ACC112 (cell line): ENCODE data around the gene CNKSR2.

Experiments
- H2AFZ ChIP-seq: fragments of 200-600 bp; sonication (generic); one replicate; pipeline ENCODE4 v1.6.0; 2017; ENCODE audit warnings: antibody characterized with exemption, low read length; ENCODE audit not compliant: unreplicated experiment
- H3K27ac ChIP-seq: fragments of 200-600 bp; sonication (generic); 2 replicates; pipeline ENCODE4 v1.5.1; 2014; ENCODE audit warnings: low read depth, mild to moderate bottlenecking, antibody characterized with exemption, low read length, moderate library complexity
- H3K27me3 ChIP-seq: fragments of 200-600 bp; sonication (generic); 2 replicates; pipeline ENCODE4 v1.6.1; 2014; ENCODE audit warnings: mild to moderate bottlenecking, antibody characterized with exemption, low read length, moderate library complexity, mixed read lengths; ENCODE audit not compliant: insufficient read depth
- H3K36me3 ChIP-seq: fragments of 200-600 bp; sonication (generic); 2 replicates; pipeline ENCODE4 v1.6.1; 2016; ENCODE audit warnings: mild to moderate bottlenecking, antibody characterized with exemption, low read length, moderate library complexity, mixed read lengths; ENCODE audit not compliant: insufficient read depth
- H3K4me1 ChIP-seq: fragments of 200-600 bp; sonication (generic); one replicate; pipeline ENCODE4 v1.6.1; 2016; ENCODE audit warnings: low read length, mixed read lengths; ENCODE audit not compliant: insufficient read depth, unreplicated experiment, control insufficient read depth
- H3K4me3 ChIP-seq: fragments of 200-600 bp; sonication (generic); 2 replicates; pipeline ENCODE4 v1.5.1; 2014; ENCODE audit warnings: mild to moderate bottlenecking, low read depth, low read length
- H3K79me2 ChIP-seq: fragments of 200-600 bp; sonication (generic); one replicate; pipeline ENCODE4 v1.6.0; 2016; ENCODE audit warnings: low read length; ENCODE audit not compliant: control insufficient read depth, unreplicated experiment, insufficient read depth

CNKSR2 gene

DNA sequence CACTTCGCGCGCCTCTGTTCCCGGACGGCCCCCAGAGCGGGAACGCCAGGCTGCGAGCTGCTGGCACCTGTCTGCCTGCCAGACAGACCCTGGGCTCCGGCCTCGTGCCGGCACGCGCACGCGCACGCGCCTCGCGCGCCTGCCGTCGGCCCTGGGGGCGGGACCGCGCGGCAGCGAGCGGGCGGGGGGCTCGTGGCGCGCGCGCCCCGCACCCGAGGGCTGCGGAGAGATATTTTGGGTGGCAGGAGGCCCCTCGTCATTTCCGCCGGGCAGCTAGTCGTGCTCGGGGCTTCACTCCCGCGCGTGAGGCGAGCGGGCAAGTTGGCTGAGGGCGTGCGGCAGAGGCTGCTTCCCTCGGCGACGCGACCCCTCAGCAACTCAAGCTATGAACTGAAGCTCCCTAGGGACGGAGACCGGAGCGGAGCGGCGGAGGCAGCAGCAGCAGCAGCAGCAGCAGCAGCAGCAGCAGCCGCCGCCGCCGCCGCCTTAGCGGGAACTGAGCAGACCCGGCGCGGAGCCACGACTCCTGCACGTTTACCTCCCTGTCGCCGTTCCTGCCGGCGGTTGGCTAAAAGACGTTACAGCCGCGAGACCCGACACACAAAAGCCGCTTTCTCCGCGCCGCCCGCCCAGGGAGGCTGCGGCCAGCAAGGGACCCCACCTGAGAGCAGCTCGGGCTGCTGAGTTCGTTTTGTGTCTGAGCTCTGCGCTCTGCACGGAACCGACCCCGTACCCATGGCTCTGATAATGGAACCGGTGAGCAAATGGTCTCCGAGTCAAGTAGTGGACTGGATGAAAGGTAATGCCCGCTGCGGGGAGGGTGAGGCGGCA lies at the start of gene CNKSR2:
CNKSR2 (plus strand) TSS at position 256 of the 831 bp plus-strand sequence; CDS start at position 736, 480 bp downstream.
- Histone ChIP-seq H3K27ac (no peak within 1 kb of the TSS), H2AFZ (peak within 1 kb of the TSS; percentile 75)

DNA sequence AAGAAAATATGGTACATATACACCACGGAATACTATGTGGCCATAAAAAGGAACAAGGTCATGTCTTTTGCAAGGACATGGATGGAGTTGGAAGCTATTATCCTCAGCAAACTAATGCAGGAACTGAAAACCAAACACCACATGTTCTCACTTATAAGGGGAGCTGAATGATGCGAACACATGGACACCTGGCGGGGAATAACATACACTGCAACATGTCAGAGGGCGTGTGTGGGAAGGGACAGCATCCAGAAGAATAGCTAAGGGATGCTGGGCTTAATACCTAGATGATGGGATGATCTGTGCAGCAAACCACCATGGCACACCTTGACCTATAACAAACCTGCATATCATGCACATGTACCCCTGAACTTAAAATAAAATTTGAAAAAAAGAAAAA lies 19.5 kb upstream of the CNKSR2 start:
- Histone ChIP-seq H2AFZ (no peak overlapping the region), H3K4me3 (no peak overlapping the region), H3K27me3 (no peaks in the 10 kb centered on the region), H3K27ac (no peak overlapping the region), H3K4me1 (no peaks in the 10 kb centered on the region), H3K36me3 (no peaks in the 10 kb centered on the region), H3K79me2 (no peaks in the 10 kb centered on the region)

More for the DNA sequence above, at the start of gene CNKSR2:
- no peaks in the 10 kb centered on the region for H3K79me2 ChIP-seq
- peaks cover 4% of the 10 kb centered on the region for H3K4me1 ChIP-seq
- peaks cover 41% of the 10 kb centered on the region for H3K27me3 ChIP-seq
- no peaks in the 10 kb centered on the region for H3K36me3 ChIP-seq
- H3K4me3 ChIP-seq = peak within 1 kb of the TSS; percentile 80

DNA sequence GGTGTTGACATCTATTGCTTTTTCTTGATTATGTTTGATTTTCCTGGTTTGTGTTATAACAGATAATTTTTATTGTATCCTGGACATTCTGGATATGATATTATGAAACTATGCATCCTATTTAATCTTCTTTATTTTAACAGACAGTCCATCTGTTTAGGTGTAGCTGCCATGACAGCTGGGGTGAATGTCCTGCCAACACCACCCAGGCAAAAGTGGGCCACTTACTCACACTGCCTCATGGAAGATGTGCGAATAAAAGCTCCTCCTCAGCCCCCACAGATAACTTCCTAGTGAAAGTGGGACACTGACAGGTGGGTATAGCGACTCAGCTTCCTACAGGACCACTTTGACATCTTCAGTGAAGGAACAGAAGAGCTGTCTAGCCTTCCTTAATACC lies 18.4 kb upstream of the CNKSR2 start:
- Histone ChIP-seq H3K27ac (no peak overlapping the region), H2AFZ (no peak overlapping the region), H3K27me3 (no peaks in the 10 kb centered on the region), H3K36me3 (no peaks in the 10 kb centered on the region), H3K4me3 (no peak overlapping the region), H3K4me1 (no peaks in the 10 kb centered on the region), H3K79me2 (no peaks in the 10 kb centered on the region)

DNA sequence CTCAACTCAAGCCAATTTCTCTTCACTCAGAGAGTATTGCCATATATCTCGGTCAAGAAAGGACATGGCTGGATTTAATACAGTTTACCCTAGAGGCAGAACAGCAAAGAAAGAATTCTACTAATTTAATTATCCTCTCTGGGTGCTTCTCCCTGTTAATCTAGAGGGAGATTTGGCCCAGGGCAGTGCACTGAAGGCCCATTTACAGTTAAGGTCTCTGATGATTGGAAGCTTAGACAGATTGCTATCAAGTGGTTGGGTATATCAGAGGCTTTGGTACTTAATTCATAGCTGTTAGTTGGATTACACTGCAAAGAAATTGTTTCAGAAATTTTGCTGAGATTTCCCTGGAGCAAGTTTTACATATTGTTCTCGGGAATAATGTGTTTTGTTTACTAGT lies 4.6 kb upstream of the CNKSR2 start:
- Histone ChIP-seq H3K27ac (no peak overlapping the region), H3K4me3 (no peak overlapping the region), H3K4me1 (no peaks in the 10 kb centered on the region), H3K27me3 (peaks cover 17% of the 10 kb centered on the region; the same call in 1 of the 2 replicates), H2AFZ (no peak overlapping the region), H3K79me2 (no peaks in the 10 kb centered on the region), H3K36me3 (no peaks in the 10 kb centered on the region)

DNA sequence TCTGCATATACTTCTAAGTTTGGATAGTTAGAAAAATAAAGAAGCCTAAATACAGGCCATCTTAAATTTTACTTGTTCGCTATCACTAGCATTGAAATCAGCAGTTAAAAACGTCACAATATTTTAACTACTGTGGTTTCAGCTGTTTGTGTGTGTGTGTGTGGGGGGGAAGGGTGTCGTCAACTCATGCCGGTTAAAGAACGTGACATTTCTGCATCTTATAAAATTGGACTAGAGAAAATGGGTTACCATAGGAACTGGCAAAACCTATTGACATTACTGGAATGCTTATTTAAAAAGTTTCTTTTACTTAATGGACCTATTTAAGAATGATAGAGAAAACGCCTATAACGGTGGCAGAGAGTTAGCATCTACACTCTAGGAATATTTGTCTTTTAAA lies 1.2 kb upstream of the CNKSR2 start:
- H3K4me3 ChIP-seq = no peak overlapping the region
- peaks cover 41% of the 10 kb centered on the region for H3K27me3 ChIP-seq
- H2AFZ ChIP-seq = no peak overlapping the region
- H3K79me2 ChIP-seq = no peaks in the 10 kb centered on the region
- no peaks in the 10 kb centered on the region for H3K4me1 ChIP-seq
- H3K27ac ChIP-seq = no peak overlapping the region
- H3K36me3 ChIP-seq = no peaks in the 10 kb centered on the region

DNA sequence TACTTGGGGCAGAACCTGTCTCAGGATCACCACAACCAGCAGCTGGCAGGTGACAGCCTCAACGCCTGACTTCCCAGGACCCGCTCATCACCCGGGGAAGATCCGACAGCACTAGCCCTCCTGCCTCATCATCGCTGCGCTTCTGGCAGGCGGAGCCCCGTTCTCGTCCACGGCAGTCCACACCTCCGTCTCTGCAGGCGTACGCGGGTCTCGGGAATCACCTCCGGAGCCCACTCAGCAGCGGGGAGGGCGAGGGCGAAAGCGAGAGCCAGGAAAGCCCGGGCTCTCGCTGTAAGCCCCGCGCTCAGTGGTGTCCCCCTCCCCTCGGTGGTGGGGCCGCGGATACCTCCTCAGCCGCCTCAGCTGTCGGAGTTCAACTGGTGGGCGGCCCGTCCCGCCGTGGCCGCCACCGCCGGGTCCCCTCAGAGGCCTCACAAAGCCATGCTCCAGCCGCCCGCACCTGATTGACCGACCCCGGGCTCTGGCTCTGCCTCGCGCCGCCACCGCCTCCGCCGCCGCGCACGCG lies 518 bp upstream of the CNKSR2 start:
- Histone ChIP-seq H2AFZ (peak overlapping the region; percentile 50), H3K79me2 (no peaks in the 10 kb centered on the region), H3K27me3 (peaks cover 41% of the 10 kb centered on the region), H3K27ac (no peak overlapping the region), H3K36me3 (no peaks in the 10 kb centered on the region), H3K4me1 (peaks cover 1% of the 10 kb centered on the region), H3K4me3 (peak overlapping the region; percentile 80)

DNA sequence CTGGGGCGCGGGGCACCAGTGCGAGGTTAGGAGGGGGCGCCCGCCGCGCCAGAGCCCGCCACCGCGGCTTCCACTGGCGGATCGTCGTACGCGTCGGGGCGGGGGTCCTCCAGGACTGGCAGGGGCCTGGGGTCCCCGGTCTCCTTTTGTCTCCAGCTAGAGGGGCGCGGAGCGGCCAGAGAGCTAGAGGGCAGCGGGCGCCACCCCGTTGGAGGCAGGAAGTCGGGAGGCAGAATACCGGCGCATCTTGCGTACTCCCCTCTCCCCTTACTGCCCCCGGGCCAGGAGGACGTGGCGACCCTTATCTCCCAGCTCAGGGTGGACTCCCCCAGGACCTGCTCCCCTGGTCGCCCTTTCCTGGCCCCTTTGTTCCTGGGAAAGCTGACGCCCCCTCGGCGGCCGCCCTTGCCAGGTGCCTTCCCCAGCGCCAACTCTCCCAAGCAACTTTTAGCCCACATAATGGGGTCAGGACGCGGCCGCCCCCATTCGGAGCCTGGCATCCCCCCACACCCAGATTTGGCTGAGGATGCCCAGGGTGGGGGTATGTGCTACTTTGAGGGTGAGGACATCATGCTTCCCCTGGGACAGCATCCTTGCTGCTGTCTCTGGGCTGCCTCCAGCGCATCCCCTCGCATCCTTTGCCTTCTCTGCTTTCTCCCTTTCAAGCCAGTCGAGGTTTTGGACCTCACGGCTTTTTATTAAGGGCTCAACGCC lies 933 bp downstream of the CNKSR2 start:
- Histone ChIP-seq H3K4me3 (peak overlapping the region; percentile 80), H3K79me2 (no peaks in the 10 kb centered on the region), H3K27ac (no peak overlapping the region), H2AFZ (peak overlapping the region; percentile 75), H3K4me1 (peaks cover 4% of the 10 kb centered on the region), H3K27me3 (peaks cover 41% of the 10 kb centered on the region), H3K36me3 (no peaks in the 10 kb centered on the region)

DNA sequence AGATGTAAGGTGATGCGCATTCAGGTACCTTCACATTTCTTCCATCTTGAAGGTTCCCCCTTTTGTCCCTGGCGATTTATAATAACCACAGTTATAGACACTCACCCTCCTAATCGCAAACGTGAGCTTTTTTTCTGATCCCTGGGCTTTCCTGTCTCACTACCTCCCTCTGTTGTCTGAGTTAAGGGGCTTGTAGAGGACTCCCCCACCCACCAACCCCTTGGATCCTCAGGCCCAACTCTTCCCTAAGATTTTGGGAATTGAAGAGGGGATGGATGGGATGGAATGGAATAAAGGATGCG lies 1.4 kb downstream of the CNKSR2 start:
- H3K4me3 ChIP-seq = peak overlapping the region; percentile 80
- H2AFZ ChIP-seq = no peak overlapping the region
- no peaks in the 10 kb centered on the region for H3K36me3 ChIP-seq
- H3K27me3 ChIP-seq = peaks cover 41% of the 10 kb centered on the region
- peaks cover 4% of the 10 kb centered on the region for H3K4me1 ChIP-seq
- no peaks in the 10 kb centered on the region for H3K79me2 ChIP-seq
- no peak overlapping the region for H3K27ac ChIP-seq

DNA sequence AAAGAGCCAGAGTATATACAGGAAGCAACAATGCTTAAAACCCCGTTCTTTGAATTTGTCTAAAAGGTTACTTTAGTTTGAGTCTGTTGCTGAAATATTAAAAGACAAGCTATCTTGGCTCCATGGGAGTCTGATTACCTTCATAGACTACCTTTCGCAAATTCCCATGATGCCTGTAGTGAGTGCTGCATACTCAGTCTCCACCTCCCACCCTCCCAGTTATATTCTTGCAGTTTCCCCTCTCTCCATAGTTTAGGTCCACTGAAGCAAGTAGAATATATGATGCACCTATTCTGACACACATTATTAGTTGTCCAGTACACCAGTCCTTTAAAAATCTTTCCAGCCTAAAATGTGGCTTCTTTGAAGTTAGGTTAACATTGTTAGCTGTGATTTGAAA lies 2.4 kb downstream of the CNKSR2 start:
- H3K27me3 ChIP-seq = peaks cover 41% of the 10 kb centered on the region
- no peaks in the 10 kb centered on the region for H3K79me2 ChIP-seq
- H3K36me3 ChIP-seq = no peaks in the 10 kb centered on the region
- no peak overlapping the region for H3K27ac ChIP-seq
- H3K4me3 ChIP-seq = no peak overlapping the region
- H3K4me1 ChIP-seq = peaks cover 4% of the 10 kb centered on the region
- no peak overlapping the region for H2AFZ ChIP-seq

DNA sequence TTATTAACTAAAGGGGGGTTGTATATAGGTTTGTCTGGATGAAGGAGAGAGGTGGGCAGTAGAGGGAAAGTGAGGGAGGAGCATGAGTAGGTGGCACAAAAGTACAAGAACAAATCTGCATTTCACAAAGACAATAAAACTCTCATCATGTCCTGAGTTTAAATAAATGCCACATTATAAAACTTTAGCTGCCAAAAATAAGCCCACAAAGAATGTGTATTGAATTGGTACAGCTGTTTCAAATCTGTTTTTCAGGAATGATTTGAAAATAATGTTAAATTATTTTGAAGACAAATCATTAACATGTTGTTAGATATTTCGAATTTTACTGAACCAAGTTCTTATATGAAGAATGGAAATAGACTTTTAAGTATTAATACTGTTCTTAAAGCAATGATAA lies 5.8 kb downstream of the CNKSR2 start:
- peaks cover 4% of the 10 kb centered on the region for H3K4me1 ChIP-seq
- H3K4me3 ChIP-seq = no peak overlapping the region
- H3K27ac ChIP-seq = no peak overlapping the region
- H3K79me2 ChIP-seq = no peaks in the 10 kb centered on the region
- no peak overlapping the region for H2AFZ ChIP-seq
- H3K36me3 ChIP-seq = no peaks in the 10 kb centered on the region
- H3K27me3 ChIP-seq = peaks cover 20% of the 10 kb centered on the region

DNA sequence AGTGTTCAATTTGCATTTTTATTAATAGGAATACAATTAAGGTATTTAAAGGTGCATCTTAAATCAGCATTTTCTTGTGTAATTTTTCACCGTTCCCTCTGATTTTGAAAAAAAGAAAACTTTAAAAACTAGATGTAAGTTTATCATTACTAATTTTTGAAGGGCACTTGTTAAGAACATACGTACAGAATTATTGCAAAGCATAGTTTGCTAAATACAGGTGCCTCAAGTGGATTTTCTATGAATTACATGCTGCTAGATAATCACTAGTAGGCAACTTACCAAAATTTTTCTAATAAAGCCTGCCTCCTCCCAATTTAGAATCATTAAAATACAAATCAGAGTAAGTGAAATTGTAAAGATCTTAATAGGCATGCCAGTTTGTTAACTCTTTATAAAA lies 8.5 kb downstream of the CNKSR2 start:
- Histone ChIP-seq H3K4me3 (no peak overlapping the region), H3K36me3 (no peaks in the 10 kb centered on the region), H3K27me3 (no peaks in the 10 kb centered on the region), H3K79me2 (no peaks in the 10 kb centered on the region), H2AFZ (no peak overlapping the region), H3K27ac (no peak overlapping the region), H3K4me1 (peaks cover 4% of the 10 kb centered on the region)
